Activated CD8-positive, alpha-beta memory T cell treated with anti-CD3 and anti-CD28 coated beads, Interleukin-2, amount 50 U/mL, for 48 hours (primary cell): ENCODE data around the gene RIN1.
A peak's percentile ranks its signal among the peaks of the same experiment; 100 is the strongest.

Source experiments
- DNase-seq: peaks from one replicate; pipeline ENCODE4 v3.0.0-alpha.2; 2020

The RIN1 gene

DNA sequence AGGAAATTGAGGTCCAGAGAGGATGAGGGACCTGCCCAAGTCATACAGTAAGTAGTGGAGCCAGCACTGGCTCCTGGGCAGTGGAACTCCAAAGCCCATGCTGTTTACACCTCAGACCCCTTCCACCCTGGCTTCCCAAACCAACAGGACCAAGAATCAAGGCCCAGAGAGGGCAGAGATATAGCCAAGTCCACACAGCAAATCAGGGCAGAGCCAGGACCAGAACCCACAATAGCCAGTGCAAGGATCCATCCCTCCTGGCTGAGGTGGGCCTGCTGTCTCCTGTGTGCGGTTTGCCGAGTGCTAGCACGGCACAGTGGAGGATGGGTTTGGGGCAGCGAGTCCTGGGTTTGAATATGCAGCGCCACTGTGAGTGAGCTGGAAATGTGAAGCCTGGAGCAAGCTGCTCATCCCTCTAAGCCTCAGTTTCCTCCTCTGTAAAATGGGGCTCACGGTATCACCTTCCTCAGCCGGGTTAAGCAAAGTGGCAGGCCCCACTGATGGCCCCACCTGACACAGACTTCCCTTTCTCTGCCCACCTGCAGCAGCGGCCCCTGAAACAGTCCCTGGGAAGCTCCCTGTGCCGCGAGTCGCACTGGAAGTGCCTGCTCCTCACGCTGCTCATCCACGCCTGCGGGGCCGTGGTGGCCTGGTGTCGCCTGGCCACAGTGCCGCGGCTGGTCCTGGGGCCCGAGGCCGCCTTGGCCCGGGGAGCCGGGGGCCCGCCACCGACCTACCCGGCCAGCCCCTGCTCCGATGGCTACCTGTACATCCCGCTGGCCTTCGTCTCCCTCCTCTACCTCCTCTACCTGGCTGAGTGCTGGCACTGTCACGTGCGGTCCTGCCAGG is 42.2 kb downstream of the RIN1 start:
- no peak for DNase-seq

DNA sequence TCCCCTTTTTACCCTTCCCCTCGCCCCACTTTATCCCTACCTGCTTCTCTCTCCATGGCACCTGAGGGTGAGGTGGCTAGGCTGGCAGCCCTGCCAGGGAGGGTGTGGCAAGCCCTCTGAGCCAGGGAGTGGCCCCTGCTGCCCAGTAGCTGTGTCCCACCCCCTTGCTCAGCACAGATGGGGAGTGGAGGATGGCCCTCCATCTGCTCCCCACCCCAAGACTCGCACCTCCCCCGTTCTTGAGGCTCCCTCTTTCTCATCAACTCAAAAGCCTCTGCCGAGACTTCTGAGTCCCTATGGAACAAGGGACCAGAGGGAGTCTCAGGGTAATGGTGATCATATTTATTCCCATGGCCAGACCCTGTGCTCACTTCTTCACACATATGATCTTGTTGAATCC is 42.9 kb downstream of the RIN1 start:
- DNase-seq: no peak

DNA sequence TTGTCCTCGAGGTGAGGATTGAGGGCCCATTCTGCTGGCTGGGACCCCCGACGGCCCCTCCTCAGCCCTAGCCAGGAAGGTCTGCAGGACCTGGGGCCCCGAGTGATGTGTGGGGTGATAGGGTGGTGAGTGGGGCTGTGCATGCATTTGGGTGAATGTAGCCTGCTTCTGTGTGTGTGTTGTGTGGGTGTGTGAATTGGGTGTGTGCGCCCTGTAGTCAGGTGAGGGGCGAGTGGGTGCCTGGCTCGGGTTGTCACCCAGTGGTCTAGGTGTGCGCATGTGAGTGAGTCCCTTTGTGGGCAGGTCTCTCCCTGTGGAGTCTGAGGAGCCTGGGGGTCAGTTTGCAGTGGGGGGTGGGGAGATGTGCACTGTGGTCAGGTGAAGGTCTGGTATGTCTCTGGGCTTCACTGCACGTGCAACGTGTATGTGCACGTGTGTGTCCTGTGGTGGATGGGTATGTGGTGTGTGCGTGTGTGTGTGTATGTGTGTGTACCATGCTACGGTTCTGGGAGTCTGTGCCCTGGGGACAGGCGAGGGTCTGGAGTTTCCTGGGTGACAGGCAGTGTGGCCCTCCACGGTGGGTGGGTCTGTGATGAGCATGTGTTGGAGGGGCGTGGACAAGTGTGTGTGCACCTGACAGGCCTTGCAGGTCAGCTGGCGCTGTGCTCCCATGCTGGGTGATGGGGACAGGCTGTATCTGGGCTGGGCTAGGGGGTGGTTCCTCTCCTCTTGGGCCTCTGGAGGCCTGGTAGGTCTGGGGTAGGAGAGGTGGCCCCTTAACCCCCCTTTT is 43.5 kb downstream of the RIN1 start:
- no peak for DNase-seq

DNA sequence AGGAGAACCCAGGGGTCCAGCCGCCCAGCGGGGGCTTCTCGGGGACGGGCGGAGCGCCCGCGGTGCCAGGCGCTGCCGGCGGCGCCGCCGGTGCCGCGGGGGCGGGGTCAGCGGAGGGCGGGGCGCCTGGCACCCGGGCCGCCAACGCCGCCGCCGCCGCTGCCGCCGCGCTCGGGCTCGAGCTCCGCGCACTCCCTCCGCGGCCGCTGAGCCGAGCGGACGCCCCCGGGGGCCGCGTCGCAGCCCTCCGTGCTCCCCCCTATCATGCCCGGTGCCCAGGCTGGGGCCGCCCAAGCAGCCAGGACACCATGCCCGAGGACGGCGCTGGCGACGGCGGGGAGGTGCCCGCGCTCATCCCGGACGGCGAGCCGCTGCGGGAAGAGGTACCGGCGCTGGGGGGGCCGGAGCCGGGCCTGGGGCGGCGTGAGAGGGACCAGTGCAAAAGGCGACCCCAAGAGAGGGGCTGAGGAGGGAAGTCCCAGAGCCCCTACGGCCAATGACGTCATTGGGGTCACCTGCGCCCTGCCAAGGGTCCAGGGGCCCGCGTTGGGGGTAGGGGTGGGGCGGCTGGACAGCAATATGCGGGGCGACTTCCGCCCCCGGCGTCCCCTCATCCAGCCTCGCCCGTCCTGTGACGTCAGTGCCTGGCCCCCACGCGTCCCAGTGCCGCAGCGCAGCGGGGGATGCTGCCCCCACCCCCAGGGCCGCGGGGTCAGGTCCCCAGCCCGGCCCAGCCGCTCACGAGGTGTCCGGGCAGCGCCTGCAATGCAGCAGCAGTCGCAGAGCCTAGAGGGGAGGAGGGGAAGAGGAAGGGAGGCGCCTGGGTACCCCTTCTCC is 44.3 kb downstream of the RIN1 start, which contains the start of gene TMEM151A:
Gene TMEM151A, plus strand, starts transcription at position 189 of the 837 bp plus-strand sequence. Its CDS starts 120 bp downstream, at position 309.
- no peak for DNase-seq

DNA sequence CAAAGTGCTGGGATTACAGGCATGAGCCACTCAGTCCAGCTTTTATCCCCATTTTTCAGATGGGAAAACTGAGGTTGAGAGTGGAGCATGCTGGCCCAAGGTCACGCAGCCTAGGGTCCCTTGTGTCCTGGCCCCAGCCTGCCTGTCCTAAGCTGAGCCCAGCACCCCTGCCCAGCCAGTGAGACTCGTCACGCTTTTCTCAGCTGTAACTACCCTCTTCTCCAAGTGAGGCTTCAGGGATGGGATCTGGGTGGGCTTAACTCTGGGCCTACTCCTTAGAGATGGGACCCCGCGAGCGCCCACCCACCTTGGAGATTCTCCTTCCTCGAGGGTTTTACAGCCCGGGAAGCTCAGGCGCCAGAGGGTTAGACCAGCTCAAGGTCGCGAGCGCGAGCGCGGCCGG is 44.9 kb downstream of the RIN1 start:
- no peak for DNase-seq

DNA sequence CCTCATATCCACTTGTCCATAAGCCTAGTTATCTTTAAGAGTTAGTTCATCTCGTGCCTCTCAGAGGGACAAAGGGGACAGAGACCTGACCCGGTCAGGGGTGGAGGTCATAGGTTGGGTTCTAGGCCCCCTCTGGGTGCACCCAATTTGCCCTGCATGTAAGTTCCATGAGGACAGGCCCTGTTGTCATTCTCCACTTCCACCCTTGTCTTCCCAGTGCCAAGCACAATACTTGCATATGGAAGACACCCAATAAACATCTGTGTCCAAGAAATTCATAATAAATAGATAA is 46.0 kb downstream of the RIN1 start:
- DNase-seq: no peak

DNA sequence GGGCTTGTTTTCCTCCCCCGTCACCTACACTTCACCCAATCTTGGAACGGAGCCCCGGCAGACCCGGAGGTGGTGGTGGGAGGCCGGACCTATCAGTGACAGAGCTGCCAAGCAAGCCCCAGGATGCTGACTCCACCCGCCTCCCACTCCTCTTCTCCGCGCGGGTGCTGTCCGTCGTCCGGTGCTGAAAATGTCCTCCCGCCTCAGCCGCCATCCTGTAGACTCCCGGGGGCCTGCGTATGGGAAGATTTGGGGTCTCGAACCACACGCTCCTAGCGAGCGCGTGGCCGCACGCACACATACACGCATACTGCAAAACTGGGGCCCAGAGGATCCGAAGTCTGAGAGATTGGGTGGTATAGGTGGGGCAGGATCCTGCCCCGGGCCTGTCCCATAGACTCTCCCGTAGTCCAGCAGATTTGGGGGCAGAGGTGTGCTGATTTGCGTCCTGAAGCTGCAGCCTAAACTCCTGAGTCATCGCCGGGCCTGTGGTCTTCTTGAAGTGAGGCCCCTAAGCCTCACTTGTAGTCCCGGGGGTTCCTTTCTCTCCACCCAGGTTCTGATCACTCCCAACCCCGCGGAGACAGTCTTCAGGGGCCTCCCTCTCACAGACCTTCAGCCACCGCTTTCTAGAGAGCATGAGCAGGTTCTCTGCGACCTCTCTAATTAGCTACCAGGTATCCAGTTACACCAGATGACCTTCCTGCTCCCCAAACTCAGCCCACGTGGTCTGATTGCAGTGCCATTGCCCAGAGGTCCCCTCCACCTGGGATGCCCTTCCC is 46.5 kb downstream of the RIN1 start:
- DNase-seq: peak; percentile 90

DNA sequence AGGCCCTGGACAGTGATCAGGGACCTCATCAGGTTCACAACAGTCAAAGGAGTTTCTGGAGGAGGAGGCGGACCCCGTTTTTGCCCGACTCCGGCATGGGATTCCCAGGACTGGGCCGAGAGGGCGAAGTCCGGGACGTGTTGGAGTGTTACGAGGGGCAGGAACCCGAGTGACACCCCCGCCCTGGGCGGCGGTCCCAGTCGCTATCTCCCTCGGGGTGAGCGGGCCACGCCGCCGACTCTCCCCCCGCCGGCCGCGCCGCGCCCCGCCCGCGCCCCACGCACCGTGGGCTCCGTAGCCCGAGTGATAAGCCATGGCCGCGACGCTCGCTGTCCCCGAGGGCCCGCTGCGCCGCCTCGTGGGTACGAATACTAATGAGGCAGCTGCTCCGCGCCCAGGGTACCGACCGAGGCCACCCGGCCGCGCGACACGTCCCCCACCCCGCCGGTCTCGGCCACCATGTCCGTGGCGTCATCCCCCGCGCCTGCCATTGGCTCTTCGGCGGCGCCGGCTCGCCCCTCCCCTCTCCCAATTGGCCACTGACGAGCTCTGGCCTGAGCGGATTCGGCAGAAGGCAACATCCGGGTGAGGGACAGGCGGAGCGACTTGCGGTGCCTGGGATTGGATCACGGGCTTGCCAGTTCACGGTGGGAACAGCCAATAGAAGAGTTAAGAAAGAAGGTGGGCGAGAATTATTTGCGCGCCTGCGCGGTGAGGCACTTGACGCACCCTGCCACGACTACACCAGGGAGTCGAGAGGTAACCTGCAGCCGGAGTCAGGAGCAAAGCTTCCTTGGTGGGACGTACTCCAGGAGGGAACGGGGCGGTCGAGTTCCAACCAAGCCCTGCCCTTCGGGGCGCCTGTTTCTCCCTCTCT is 47.3 kb downstream of the RIN1 start, which contains the start of gene YIF1A:
Gene YIF1A, minus strand, starts transcription at position 473 of the 877 bp plus-strand sequence. Its CDS starts 158 bp downstream, at position 315.
- peak; percentile 97 for DNase-seq

DNA sequence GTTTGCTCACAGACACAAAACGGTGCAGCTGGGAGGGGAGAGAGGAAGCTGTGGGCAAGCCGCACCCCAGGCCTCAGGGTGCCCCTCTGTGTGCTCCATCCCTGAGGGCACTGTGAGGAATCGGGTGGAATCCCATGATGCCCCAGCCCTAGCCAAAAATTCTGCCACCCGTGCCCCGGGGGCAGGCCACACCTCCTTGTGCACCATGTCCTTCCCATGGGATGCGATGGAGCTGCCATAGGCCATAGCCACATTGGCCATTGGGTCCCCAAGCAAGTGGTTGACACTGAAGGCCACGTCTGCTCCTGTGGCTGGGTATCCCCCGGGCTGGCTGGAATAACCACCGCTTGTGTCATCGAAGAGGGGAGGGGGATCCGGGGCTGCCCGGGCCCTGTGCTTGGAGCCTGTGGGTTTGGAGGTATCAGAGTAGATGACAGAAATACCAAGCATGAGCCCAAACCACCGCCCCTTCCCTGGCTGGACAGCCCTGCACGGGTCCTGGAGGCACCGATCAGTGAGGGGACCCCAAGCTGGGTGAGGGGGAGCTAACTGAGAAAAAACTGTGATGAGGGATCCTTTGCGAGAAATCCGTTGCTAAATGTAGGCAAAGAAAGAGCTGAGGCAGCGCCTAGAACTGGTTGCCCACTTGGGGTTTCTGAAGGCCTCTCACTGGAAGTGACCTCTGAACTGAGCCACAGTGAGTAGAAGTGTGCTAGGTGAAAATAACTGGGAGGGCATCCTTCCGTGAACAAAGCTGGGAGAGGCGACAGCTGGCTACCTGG is 48.2 kb downstream of the RIN1 start:
- no peak for DNase-seq

DNA sequence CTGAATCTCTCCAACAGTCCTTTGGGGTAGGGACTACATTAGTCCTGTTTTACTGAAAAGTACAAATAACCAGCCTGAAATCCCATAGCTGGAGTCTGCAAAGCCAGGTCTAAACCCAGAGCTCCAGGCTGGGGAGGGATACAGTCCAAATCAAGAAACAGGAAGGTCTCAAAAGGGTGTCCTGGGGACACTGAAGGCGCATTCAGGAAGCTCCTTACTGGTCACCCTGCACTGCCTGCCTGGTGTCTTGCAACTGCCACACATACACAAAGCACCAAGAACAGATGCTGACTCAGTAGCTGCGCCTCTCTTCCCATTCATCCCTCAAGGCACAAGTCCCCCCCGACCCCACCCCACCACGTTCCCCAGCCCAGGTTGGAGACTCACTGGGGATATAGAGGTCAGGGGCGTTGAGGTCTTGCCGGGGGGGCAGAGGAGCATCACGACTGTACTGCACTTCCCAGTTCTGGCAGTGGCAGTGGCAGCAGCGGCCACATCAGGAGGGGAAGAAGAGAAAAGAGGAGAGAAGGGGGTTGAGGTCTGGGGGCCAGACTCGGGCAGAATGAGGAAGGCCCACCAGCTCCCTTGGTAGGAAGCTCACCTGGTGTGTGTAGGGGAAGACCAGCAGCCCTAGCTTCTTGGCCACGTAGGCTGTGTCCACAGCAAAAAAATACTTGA is 48.9 kb downstream of the RIN1 start:
- no peak for DNase-seq

DNA sequence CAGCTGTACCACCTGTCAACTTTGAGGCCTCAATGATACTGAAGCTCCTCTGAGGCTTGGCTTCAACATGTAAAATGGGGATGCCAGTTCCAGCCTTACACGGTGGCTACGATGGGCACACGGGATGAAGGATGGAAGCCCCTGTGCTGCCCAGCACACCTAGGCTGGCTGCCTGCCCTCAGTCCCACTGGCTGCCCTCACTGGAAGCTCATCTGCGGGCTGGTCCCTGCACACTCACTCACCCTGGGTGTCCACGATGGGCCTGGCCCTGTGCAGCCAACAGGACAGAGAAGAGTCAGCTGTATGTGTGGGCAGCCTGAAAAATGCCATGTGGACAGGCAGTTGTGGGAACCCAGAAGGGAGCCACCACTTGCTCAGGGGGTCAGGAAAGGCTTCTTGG is 49.5 kb downstream of the RIN1 start:
- DNase-seq: no peak

DNA sequence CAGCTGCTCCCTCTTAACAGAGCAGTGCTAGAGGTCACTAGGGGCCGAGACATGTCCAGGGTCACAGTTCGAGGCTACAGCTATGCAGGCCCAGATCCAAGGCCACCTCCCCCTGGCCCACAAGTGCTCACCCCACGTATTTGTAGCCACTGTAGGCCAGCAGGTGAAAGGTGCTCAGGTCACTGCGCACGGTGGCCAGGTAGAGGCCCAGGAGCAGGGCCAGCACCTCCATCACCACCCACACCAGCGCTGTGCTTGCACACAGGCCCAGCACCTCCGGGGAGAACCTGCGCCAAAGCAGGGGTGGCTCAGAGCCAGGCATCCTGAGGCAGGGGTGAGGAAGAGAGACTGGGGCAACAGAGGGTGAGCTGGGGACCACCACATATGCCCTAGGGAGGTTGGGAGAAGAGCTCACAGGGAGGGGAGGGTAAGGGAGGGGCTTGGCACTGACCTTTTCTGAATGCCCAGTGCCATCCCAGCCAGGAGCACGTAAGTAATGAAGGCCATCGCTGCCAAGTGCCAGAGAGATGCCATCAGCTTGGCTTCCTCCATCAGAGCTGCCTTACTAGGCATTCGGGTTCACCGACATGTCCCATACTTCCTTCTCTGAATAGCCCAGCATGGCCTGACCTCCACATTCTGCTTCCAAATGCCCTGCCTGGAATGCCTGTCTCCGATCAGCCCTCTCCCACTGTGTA is 50.8 kb downstream of the RIN1 start:
- no peak for DNase-seq

DNA sequence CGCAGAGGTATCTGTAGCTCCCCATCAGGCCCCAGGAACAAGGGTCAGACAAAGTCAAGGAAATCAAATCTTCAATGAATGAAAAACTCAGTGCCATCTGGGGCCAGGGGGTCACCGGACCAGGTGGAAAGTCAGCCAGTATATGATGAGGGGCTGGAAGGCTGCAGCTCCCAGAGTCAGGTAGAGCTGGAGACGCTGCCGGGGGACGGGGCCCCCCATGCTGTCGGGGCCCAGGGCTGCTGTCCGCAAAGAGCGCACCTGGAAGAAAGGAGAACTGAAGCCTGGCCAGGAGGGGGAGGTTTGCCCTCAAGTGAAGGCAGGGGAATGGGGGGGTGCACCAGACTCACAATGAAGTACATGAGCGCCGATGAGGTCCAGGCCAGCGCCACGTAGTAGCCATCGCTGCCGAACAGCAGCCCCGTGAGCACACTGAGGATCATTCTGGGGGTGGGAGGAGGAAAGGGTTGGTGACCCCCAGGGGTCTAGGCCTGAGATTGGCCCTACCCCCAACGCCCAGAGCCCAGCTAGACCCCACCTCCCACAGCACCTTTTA is 51.6 kb downstream of the RIN1 start:
- no peak for DNase-seq

DNA sequence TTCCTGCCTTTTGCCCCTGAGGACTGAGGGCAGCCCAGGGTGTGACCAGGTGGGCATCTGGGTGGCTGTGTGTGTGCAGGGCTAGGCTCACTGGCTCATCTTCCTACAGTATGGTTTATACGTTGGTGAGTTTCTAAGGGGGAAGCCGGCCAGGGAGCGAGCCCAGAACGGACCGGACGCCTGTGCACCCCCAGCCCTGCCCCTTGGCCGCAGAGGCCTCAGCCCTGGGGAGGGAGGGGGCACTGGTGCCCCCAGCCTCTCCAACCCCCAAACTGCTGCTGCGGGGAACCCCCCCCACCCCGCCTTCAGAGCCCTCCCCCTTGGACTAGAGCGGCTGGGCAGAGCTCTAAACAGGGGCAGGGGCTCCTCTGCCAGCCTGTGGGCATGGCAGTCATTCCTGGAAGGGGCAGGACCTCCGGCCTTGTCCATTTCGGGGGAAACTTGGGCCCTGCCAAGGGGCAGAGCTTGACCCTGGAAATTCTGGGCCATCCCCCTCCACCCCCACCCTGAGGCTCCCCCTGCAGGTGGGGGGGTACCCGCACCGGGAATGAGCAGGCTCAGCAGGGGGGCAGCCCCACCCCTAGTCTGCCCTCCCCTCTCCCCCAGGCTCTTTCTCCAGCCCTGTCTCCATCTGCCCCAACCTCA is 52.7 kb downstream of the RIN1 start:
- DNase-seq: no peak

DNA sequence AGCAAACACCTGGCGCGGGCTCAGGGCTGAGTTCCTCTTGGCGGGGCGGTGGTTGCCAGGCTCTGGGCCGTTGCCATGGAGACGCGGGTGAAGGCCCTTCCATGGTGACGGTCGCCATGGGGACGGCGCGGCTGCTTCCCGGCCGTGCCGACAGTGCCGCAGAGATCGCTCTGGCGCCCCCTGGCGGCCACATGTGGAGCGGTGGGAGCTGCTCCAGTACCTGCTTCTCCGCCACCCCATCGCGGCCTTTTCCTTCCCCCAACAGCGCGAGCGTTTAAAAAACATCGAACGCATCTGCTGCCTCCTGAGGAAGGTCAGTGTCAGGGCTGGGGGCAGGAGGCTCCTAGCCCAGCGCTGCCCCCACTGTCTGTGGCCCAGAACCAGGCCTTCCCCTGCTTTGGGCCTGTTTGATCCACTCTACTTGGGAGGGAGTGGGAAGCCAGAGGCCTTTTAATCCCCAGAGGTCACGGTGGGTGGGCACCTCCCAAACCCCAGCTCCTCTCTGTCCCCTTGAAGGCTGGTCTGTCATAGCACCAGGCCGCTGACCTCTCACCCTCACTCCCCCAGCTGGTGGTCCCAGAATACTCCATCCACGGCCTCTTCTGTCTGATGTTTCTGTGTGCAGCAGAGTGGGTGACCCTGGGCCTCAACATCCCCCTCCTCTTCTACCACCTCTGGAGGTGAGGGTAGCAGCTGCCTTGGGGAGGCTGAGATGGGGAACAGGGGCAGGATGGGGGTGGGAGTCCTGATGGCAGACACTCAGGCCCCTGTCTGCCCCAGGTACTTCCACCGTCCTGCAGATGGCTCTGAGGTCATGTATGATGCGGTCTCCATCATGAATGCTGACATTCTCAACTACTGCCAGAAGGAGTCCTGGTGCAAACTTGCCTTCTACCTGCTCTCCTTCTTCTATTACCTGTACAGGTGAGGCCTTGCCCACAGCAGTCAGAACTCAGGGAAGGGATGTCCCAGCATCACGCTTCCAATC is 53.5 kb downstream of the RIN1 start:
- DNase-seq: peak; percentile 100
